ENCODE measurements around the gene MS4A18. TPM values are rescaled to one million over a fixed set of nuclear protein-coding genes. Genes with fewer than 3 reads are reported as not detected.

The MS4A18 gene
- total and polyA plus RNA-seq, 8 donors = not detected

DNA sequence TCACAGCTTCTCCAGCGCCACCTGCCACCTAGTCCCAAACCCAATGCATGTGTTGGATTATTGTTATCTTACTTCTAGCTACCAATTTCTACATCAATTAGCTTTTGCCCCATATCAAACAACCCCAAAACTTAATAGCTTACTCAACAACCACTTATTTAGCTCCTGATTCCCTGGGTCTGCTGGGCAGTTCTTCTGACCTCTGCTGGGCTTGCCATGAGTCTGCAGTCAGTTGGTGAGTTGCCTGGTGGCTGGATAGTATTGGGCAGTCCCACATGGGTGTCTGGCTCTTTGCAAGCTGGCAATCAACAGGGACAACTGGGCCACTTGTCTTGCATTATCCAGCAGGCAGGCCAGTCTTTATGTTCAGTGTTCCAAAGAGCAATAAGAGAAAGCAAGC lies 18.5 kb downstream of the MS4A18 start:
- 95% methylated on average over 1 of the region's 1 CpG for WGBS, 2 donors
- H3K9me3 ChIP-seq = no peaks in the 10 kb centered on the region
- no peaks in the 10 kb centered on the region for H3K4me1 ChIP-seq
- TF ChIP-seq CTCF (IDR thresholded peaks at IDR 0.05) = no peak
- H3K4me3 ChIP-seq = no peak overlapping the region
- ATAC-seq (peak in 1 of 4 donors; percentile 51), FAIRE-seq (no peak), DNase-seq (no peak)
- no peak overlapping the region for H3K27ac ChIP-seq
- intact Hi-C loops (cut with DNase I) = no loop called here
- no peaks in the 10 kb centered on the region for H3K27me3 ChIP-seq
- no peaks in the 10 kb centered on the region for H3K36me3 ChIP-seq

DNA sequence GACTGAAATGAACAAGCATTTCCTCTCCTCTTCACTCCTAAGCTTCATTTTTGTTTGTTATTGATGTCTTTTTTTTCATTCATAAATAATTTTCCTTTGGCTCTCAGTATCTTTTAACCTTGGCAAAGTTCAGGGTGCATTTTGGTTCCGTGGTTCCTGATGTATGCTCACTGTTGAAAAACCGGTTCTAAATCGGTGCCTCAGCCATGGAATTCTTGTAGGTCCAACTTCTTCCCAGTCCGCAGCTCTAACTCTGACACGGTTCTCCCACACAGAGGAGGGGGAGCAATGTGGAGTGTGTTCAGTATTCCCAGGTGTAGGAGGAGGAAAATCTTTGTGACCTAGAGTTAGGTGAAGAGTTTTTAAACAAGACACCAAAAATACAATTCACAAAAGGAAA lies 19.6 kb downstream of the MS4A18 start:
- DNase-seq = peak in 1 of 6 donors; percentile 19
- H3K4me3 ChIP-seq = no peak overlapping the region
- WGBS, 2 donors = 25 to 33% methylated on average over 5 of the region's 5 CpGs
- ATAC-seq = peak in 2 of 4 donors; percentile 62 to 71
- TF ChIP-seq CTCF (IDR thresholded peaks at IDR 0.05) = no peak
- H3K27ac ChIP-seq = no peak overlapping the region
- H3K9me3 ChIP-seq = no peaks in the 10 kb centered on the region
- intact Hi-C loops (cut with DNase I) = no loop called here
- H3K4me1 ChIP-seq = no peaks in the 10 kb centered on the region
- no peak for FAIRE-seq
- H3K27me3 ChIP-seq = no peaks in the 10 kb centered on the region
- H3K36me3 ChIP-seq = no peaks in the 10 kb centered on the region

DNA sequence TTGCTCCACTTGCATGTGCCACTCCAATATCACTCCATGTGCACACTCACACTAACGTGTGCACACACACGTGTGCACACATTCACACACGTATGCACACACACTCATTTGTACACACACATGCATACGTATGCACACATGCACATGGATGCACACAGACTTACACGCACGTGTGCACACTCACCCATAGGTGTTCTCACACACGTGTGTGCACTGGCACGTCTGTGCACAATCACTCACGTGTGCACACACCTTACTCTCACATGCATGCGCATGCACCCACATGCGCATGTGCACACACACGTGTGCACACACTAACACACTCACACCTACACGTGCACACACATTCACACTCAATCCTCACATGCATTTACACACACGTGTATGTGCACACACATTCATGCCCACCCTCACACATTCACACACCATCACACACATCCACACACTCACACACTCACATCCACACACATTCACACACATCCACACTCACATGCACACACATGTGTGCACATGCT lies 22.9 kb downstream of the MS4A18 start:
- Histone ChIP-seq H3K4me3 (no peak overlapping the region), H3K27me3 (no peaks in the 10 kb centered on the region), H3K9me3 (no peaks in the 10 kb centered on the region), H3K36me3 (no peaks in the 10 kb centered on the region), H3K4me1 (no peaks in the 10 kb centered on the region), H3K27ac (no peak overlapping the region)
- no peak for ATAC-seq
- no peak for DNase-seq
- 80 to 90% methylated on average over 14 of the region's 14 CpGs for WGBS, 2 donors
- no peak for TF ChIP-seq CTCF (IDR thresholded peaks at IDR 0.05)
- intact Hi-C loops (cut with DNase I) = no loop called here
- no peak for FAIRE-seq

DNA sequence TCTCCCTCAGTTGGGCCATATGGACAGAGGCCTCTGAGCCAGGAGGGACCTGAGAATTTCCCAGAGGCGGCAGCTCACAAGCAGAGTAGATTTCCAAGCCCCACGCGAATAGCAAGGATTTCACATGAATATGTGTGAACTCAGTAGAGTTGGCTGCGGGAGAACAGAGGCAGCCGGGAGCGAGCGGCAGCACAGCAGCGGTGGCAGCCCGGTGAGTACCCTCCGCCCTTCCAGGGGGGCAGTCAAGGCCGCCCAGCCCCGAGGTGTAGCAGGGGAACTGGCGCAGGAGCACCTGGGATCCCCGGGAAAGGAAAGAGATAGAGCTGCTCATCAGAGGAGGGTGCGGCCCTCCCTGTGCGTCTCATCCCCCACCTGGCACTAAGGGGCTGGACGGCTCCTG lies 23.7 kb downstream of the MS4A18 start:
- Histone ChIP-seq H3K27ac (no peak overlapping the region), H3K4me3 (no peak overlapping the region), H3K9me3 (no peaks in the 10 kb centered on the region), H3K36me3 (no peaks in the 10 kb centered on the region), H3K27me3 (no peaks in the 10 kb centered on the region), H3K4me1 (no peaks in the 10 kb centered on the region)
- FAIRE-seq (no peak), ATAC-seq (no peak), DNase-seq (no peak)
- intact Hi-C loops (cut with DNase I) = no loop called here
- WGBS, 2 donors = 87 to 89% methylated on average over 17 of the region's 17 CpGs
- TF ChIP-seq CTCF (IDR thresholded peaks at IDR 0.05) = no peak

DNA sequence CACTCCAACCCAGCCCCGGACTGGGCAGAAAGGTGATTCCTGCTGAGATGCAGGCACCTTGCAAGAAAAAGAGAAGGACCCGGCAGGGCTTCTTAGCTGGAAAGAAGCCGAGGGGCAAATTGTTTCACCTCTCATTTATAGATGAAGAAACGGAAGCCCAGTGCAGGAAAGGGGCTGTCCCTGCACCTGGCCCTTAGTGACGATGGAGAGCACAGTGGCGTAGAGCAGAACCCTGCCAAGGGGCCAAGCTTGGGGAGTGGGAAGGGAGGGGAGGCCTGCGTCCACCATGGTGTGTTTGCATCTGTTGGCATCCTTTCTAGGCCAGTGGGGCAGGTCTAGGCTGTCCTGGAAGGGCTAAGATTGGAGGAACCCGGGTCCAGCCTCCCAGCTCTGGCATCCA lies 24.3 kb downstream of the MS4A18 start:
- no peaks in the 10 kb centered on the region for H3K4me1 ChIP-seq
- no peak for TF ChIP-seq CTCF (IDR thresholded peaks at IDR 0.05)
- DNase-seq (no peak), ATAC-seq (no peak), FAIRE-seq (no peak)
- no peak overlapping the region for H3K27ac ChIP-seq
- no peaks in the 10 kb centered on the region for H3K9me3 ChIP-seq
- H3K4me3 ChIP-seq = no peak overlapping the region
- H3K36me3 ChIP-seq = no peaks in the 10 kb centered on the region
- WGBS, 2 donors = 76 to 88% methylated on average over 8 of the region's 8 CpGs
- intact Hi-C loops (cut with DNase I) = no loop called here
- no peaks in the 10 kb centered on the region for H3K27me3 ChIP-seq
